BLaER1 (cell line): ENCODE results near the gene CLEC2B.

Source experiments
- H3K27ac ChIP-seq: shearing (Covaris generic); formaldehyde crosslinking; 2 replicates; pipeline ENCODE4 v1.8.1; 2022
- H3K27me3 ChIP-seq: shearing (Covaris generic); formaldehyde crosslinking; 2 replicates; pipeline ENCODE4 v1.8.1; 2022
- H3K36me3 ChIP-seq: shearing (Covaris generic); formaldehyde crosslinking; 2 replicates; pipeline ENCODE4 v1.8.1; 2022
- H3K4me1 ChIP-seq: shearing (Covaris generic); formaldehyde crosslinking; 2 replicates; pipeline ENCODE4 v1.8.1; 2022
- H3K4me2 ChIP-seq: shearing (Covaris generic); formaldehyde crosslinking; 2 replicates; pipeline ENCODE4 v1.8.1; 2022
- H3K4me3 ChIP-seq: shearing (Covaris generic); formaldehyde crosslinking; 2 replicates; pipeline ENCODE4 v1.8.1; 2022
- H3K9ac ChIP-seq: shearing (Covaris generic); formaldehyde crosslinking; 2 replicates; pipeline ENCODE4 v1.8.1; 2022
- H3K9me3 ChIP-seq: shearing (Covaris generic); formaldehyde crosslinking; 2 replicates; pipeline ENCODE4 v1.8.1; 2022
- H4K20me1 ChIP-seq: shearing (Covaris generic); formaldehyde crosslinking; 2 replicates; pipeline ENCODE4 v1.8.1; 2022
- Cebpa-rat ChIP-seq: shearing (Covaris generic); IDR thresholded peaks from 2 replicates; pipeline ENCODE4 v1.8.1; 2022

CLEC2B gene

GRCh38 chr12:9810671-9811070 is 58.5 kb downstream of the CLEC2B start:
- no peak overlapping the region for H3K27ac ChIP-seq
- H3K4me3 ChIP-seq = no peak overlapping the region
- no peaks in the 10 kb centered on the region for H3K27me3 ChIP-seq
- H4K20me1 ChIP-seq = no peaks in the 10 kb centered on the region
- H3K4me2 ChIP-seq = 0 out of 2 replicates have a peak overlapping the region, but pooled peaks have one; percentile 8
- H3K36me3 ChIP-seq = no peaks in the 10 kb centered on the region
- no peak for TF ChIP-seq Cebpa-rat
- no peak overlapping the region for H3K9ac ChIP-seq
- no peaks in the 10 kb centered on the region for H3K9me3 ChIP-seq
- H3K4me1 ChIP-seq = peaks cover 12% of the 10 kb centered on the region

- Histone ChIP-seq H3K9ac (no peak overlapping the region), H4K20me1 (no peaks in the 10 kb centered on the region), H3K36me3 (no peaks in the 10 kb centered on the region), H3K9me3 (no peaks in the 10 kb centered on the region), H3K4me3 (no peak overlapping the region), H3K27me3 (no peaks in the 10 kb centered on the region), H3K27ac (no peak overlapping the region), H3K4me1 (peaks cover 12% of the 10 kb centered on the region), H3K4me2 (no peak overlapping the region)
- no peak for TF ChIP-seq Cebpa-rat
Observed at GRCh38 chr12:9809866-9810265, 59.3 kb downstream of the CLEC2B start.

- Histone ChIP-seq H3K4me3 (no peak overlapping the region), H3K9me3 (no peaks in the 10 kb centered on the region), H4K20me1 (no peaks in the 10 kb centered on the region), H3K36me3 (no peaks in the 10 kb centered on the region), H3K4me1 (peaks cover 12% of the 10 kb centered on the region), H3K9ac (no peak overlapping the region), H3K4me2 (no peak overlapping the region), H3K27ac (no peak overlapping the region), H3K27me3 (no peaks in the 10 kb centered on the region)
- no peak for TF ChIP-seq Cebpa-rat
Observed at GRCh38 chr12:9809338-9809737, 59.8 kb downstream of the CLEC2B start.

- Histone ChIP-seq H3K4me1 (0 out of 2 replicates have a peak, but pooled peaks cover 5% of the 10 kb centered on the region), H3K27me3 (no peaks in the 10 kb centered on the region), H3K27ac (no peak overlapping the region), H3K9ac (no peak overlapping the region), H4K20me1 (no peaks in the 10 kb centered on the region), H3K4me3 (no peak overlapping the region), H3K36me3 (no peaks in the 10 kb centered on the region), H3K9me3 (no peaks in the 10 kb centered on the region), H3K4me2 (no peak overlapping the region)
- TF ChIP-seq Cebpa-rat = no peak
Observed at GRCh38 chr12:9808504-9808903, 60.6 kb downstream of the CLEC2B start.

GRCh38 chr12:9806714-9807113 is 62.4 kb downstream of the CLEC2B start:
- Histone ChIP-seq H3K4me1 (0 out of 2 replicates have a peak, but pooled peaks cover 5% of the 10 kb centered on the region), H3K27me3 (no peaks in the 10 kb centered on the region), H3K27ac (no peak overlapping the region), H3K4me2 (no peak overlapping the region), H3K4me3 (no peak overlapping the region), H3K9me3 (no peaks in the 10 kb centered on the region), H4K20me1 (no peaks in the 10 kb centered on the region), H3K36me3 (no peaks in the 10 kb centered on the region), H3K9ac (no peak overlapping the region)
- no peak for TF ChIP-seq Cebpa-rat

- Histone ChIP-seq H3K4me2 (no peak overlapping the region), H3K4me1 (0 out of 2 replicates have a peak, but pooled peaks cover 4% of the 10 kb centered on the region), H3K36me3 (no peaks in the 10 kb centered on the region), H3K4me3 (no peak overlapping the region), H3K9ac (no peak overlapping the region), H3K27ac (no peak overlapping the region), H4K20me1 (no peaks in the 10 kb centered on the region), H3K9me3 (no peaks in the 10 kb centered on the region), H3K27me3 (no peaks in the 10 kb centered on the region)
- TF ChIP-seq Cebpa-rat = no peak
Observed at GRCh38 chr12:9805883-9806282, 63.3 kb downstream of the CLEC2B start.
